Measurements from ENCODE around the gene CCP110.

CCP110 gene

DNA sequence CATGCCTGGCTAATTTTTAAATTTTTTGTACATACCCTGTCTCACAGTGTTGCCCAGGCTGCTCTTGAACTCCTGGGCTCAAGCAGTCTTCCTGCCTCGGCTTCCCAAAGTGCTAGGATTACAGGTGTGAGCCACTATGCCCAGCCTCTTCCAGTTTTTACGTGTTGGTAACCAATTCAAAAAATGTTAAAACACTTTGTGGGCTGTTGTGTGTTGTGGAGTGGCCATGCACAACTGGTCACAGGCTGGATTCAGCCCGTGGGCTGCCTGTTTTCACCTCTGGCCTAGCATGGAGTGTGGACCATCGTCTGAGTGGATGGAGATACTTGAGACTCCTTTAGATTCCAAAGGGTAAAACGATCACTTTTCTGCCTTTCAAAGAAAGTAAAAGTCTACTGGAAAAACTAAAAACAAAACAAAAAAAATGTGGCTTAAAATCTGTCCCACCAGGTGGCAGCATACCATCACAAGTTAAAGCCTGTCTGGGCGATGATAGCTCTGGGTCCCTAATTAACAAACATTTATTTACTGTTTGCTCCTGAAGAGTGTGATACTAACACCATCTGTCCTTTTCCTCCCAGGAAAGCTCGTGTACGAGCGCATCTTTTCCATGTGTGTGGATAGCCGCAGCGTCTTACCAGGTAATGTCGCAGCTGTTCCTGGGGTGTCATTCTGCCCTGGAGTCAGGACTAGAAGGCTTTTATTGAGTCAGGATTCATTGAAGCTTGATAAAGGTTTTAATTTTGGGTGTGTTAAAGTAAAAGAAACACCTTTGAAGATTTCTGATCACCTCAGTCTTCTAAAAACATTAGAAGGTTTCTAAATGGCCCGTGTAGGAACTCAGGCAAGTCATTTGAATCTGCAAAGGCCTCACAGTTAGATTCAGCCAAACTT, 77.6 kb downstream of the CCP110 start:
- peak; percentile 34 for DNase-seq (ENCODE audit: low spot score)

Data from CD4-positive, alpha-beta T cell treated with Interleukin-15 for 4 hours (primary cell).